GM10266 (cell line): ENCODE measurements around the gene SLC5A5.

ENCODE experiments used
- DNase-seq: peaks from one replicate; pipeline ENCODE4 v3.0.0; 2012; ENCODE audit errors: extremely low spot score
- CTCF ChIP-seq: IDR thresholded peaks from 2 replicates; pipeline ENCODE4 v1.5.1; 2012; ENCODE audit warnings: mild to moderate bottlenecking, low read depth; ENCODE audit not compliant: control insufficient read depth, insufficient read depth; ENCODE audit errors: missing control alignments

Gene SLC5A5

GRCh38 chr19:17871878-17872250, at the start of gene SLC5A5:
Gene SLC5A5, plus strand, starts transcription at chr19:17871945. Its CDS starts 375 bp downstream, at chr19:17872320.
- peak; percentile 2 for TF ChIP-seq CTCF

GRCh38 chr19:17824339-17824738, 47.4 kb upstream of the SLC5A5 start:
- TF ChIP-seq CTCF, result no peak
- DNase-seq, result no peak

More at GRCh38 chr19:17871878-17872250, at the start of gene SLC5A5:
- no peak for DNase-seq

- no peak for DNase-seq
- TF ChIP-seq CTCF, result no peak
Measured at GRCh38 chr19:17826508-17827056, 45.2 kb upstream of the SLC5A5 start.

GRCh38 chr19:17829855-17830566, 41.7 kb upstream of the SLC5A5 start:
- no peak for TF ChIP-seq CTCF
- no peak for DNase-seq

- peak; percentile 68 for DNase-seq
- TF ChIP-seq CTCF, result no peak
Measured at GRCh38 chr19:17830567-17831418, 41.0 kb upstream of the SLC5A5 start.

- no peak for DNase-seq
- TF ChIP-seq CTCF, result no peak
Measured at GRCh38 chr19:17831419-17831888, 40.3 kb upstream of the SLC5A5 start.
